ENCODE results near the gene DPP6. TPM values are rescaled to one million over a fixed set of nuclear protein-coding genes. Genes with fewer than 3 reads are reported as not detected.

The DPP6 gene
- total and polyA plus RNA-seq, 2 donors (not counting 1 experiment from before 2014, with no cell fraction given), result not detected

DNA sequence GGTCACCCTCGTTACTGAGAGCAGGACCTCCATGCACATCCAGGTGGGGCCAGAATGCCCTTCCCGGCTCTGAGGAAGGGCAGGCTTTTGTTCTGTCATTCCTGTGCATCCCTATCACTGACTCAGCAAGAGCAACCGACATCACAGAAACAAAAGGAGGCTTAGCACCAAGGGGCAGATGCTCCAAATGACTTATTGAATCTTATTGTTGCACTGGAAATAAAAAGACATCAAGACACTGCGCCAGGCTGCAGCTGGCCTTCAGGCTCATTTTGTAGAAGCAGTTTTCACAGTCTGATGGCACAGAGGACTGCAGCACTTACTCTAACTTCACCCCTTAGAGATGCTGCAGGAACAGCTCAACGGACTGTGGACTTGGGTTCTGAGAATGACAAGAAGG is 824.3 kb downstream of the DPP6 start:
- no peaks in the 10 kb centered on the region for H3K9me3 ChIP-seq (ENCODE audit: control extremely low read depth in 1 of 3, control insufficient read depth in 2 of 3, insufficient read depth in 1 of 3, low read length in 2 of 3)
- H3K27me3 ChIP-seq (replicated peaks in 1 of 4; ENCODE audit: control extremely low read depth in 1 of 4, control insufficient read depth in 3 of 4, insufficient read depth in 4 of 4, low read length in 3 of 4), result no peaks in the 10 kb centered on the region
- no peak for TF ChIP-seq EZH2 (IDR thresholded peaks at IDR 0.05; ENCODE audit: borderline replicate concordance, insufficient read depth, low read depth, low read length, poor library complexity, severe bottlenecking)
- no peak for TF ChIP-seq CTCF (IDR thresholded peaks at IDR 0.05)
- Mint-ChIP-seq H3K4me1 (no peaks in the 10 kb centered on the region), H3K27ac (no peak overlapping the region), H3K27me3 (peaks cover 4% of the 10 kb centered on the region), H3K9me3 (ENCODE audit: insufficient read depth) (no peaks in the 10 kb centered on the region), H3K4me3 (no peak overlapping the region)
- no peak overlapping the region for H3K4me2 ChIP-seq (replicated peaks; ENCODE audit: low read depth, low read length, poor library complexity, severe bottlenecking)
- ATAC-seq (ENCODE audit: low read depth) (no peak), DNase-seq (no peak)
- no peak overlapping the region for H3K9ac ChIP-seq (ENCODE audit: low read length)
- no peak overlapping the region for H3K27ac ChIP-seq (ENCODE audit: low read length in 2 of 2)
- ChIA-PET POLR2A (no interaction called here), CTCF (no interaction called here)
- no peak overlapping the region for H3K4me3 ChIP-seq (ENCODE audit: control extremely low read depth in 1 of 5, extremely low read depth in 1 of 5, insufficient read depth in 1 of 5, low read depth in 2 of 5, low read length in 4 of 5)
- H3K36me3 ChIP-seq (replicated peaks in 1 of 2; ENCODE audit: control extremely low read depth in 1 of 2, control insufficient read depth in 1 of 2, extremely low read depth in 1 of 2, insufficient read depth in 2 of 2, low read length in 1 of 2), result no peaks in the 10 kb centered on the region
- no peak overlapping the region for H2AFZ ChIP-seq (ENCODE audit: insufficient read depth, low read depth, low read length, poor library complexity, severe bottlenecking)
- no peaks in the 10 kb centered on the region for H4K20me1 ChIP-seq (ENCODE audit: control insufficient read depth, insufficient read depth, low read length, poor library complexity, severe bottlenecking)
- intact Hi-C loops (cut with micrococcal nuclease), result no loop called here
- H3K79me2 ChIP-seq (ENCODE audit: control insufficient read depth, insufficient read depth, low read length), result no peaks in the 10 kb centered on the region
- WGBS (ENCODE audit: insufficient coverage), result 80% methylated on average over 3 of the region's 5 CpGs
- H3K4me1 ChIP-seq (ENCODE audit: control insufficient read depth in 2 of 2, insufficient read depth in 2 of 2, low read length in 2 of 2), result no peaks in the 10 kb centered on the region

GRCh38 chr7:154877031-154877430 is 824.8 kb downstream of the DPP6 start:
- Histone ChIP-seq H3K4me2 (replicated peaks; ENCODE audit: low read depth, low read length, poor library complexity, severe bottlenecking) (no peak overlapping the region), H4K20me1 (ENCODE audit: control insufficient read depth, insufficient read depth, low read length, poor library complexity, severe bottlenecking) (no peaks in the 10 kb centered on the region), H3K27me3 (replicated peaks in 1 of 4; ENCODE audit: control extremely low read depth in 1 of 4, control insufficient read depth in 3 of 4, insufficient read depth in 4 of 4, low read length in 3 of 4) (no peaks in the 10 kb centered on the region), H3K4me1 (ENCODE audit: control insufficient read depth in 2 of 2, insufficient read depth in 2 of 2, low read length in 2 of 2) (no peaks in the 10 kb centered on the region), H3K9me3 (ENCODE audit: control extremely low read depth in 1 of 3, control insufficient read depth in 2 of 3, insufficient read depth in 1 of 3, low read length in 2 of 3) (peaks cover 0 to 3% (median 0%) of the 10 kb centered on the region in 3 donors), H3K36me3 (replicated peaks in 1 of 2; ENCODE audit: control extremely low read depth in 1 of 2, control insufficient read depth in 1 of 2, extremely low read depth in 1 of 2, insufficient read depth in 2 of 2, low read length in 1 of 2) (no peaks in the 10 kb centered on the region), H3K9ac (ENCODE audit: low read length) (no peak overlapping the region), H3K4me3 (ENCODE audit: control extremely low read depth in 1 of 5, extremely low read depth in 1 of 5, insufficient read depth in 1 of 5, low read depth in 2 of 5, low read length in 4 of 5) (no peak overlapping the region), H2AFZ (ENCODE audit: insufficient read depth, low read depth, low read length, poor library complexity, severe bottlenecking) (no peak overlapping the region), H3K79me2 (ENCODE audit: control insufficient read depth, insufficient read depth, low read length) (no peaks in the 10 kb centered on the region), H3K27ac (ENCODE audit: low read length in 2 of 2) (no peak overlapping the region)
- ChIA-PET POLR2A (no interaction called here), CTCF (no interaction called here)
- ATAC-seq (ENCODE audit: low read depth) (no peak), DNase-seq (no peak)
- 83% methylated on average over 8 of the region's 9 CpGs for WGBS (ENCODE audit: insufficient coverage)
- no peak overlapping the region for H3K4me3 Mint-ChIP-seq
- H3K4me1 Mint-ChIP-seq, result no peaks in the 10 kb centered on the region
- H3K9me3 Mint-ChIP-seq (ENCODE audit: insufficient read depth), result no peaks in the 10 kb centered on the region
- peaks cover 4% of the 10 kb centered on the region for H3K27me3 Mint-ChIP-seq
- H3K27ac Mint-ChIP-seq, result no peak overlapping the region
- intact Hi-C loops (cut with micrococcal nuclease), result no loop called here
- TF ChIP-seq EZH2 (IDR thresholded peaks at IDR 0.05; ENCODE audit: borderline replicate concordance, insufficient read depth, low read depth, low read length, poor library complexity, severe bottlenecking), result no peak
- TF ChIP-seq CTCF (IDR thresholded peaks at IDR 0.05), result no peak

Data from B cell (primary cell).